Thyroid gland (tissue), 4 donors: Measurements from ENCODE around the gene SMIM11.

Experiments
- POLR2A ChIP-seq, 2 donors: fragments of 450-650 bp; IDR thresholded peaks; one replicate each; pipeline ENCODE4 v1.6.1; 2017; ENCODE audit warnings: antibody characterized with exemption in 2 of 2, mild to moderate bottlenecking in 2 of 2, moderate library complexity in 1 of 2
- TF ChIP-seq, protein P1 (sequence below), 6 experiments: fragments of 200-600 bp in 3 of 6; fragments of 450-650 bp in 3 of 6; sonication (generic) in 3 of 6; IDR thresholded peaks; one replicate each; pipeline ENCODE4 v1.5.1; 2016 to 2019; ENCODE audit warnings: antibody characterized with exemption in 6 of 6, mild to moderate bottlenecking in 2 of 6, inconsistent platforms in 1 of 6, moderate library complexity in 1 of 6

DNA sequence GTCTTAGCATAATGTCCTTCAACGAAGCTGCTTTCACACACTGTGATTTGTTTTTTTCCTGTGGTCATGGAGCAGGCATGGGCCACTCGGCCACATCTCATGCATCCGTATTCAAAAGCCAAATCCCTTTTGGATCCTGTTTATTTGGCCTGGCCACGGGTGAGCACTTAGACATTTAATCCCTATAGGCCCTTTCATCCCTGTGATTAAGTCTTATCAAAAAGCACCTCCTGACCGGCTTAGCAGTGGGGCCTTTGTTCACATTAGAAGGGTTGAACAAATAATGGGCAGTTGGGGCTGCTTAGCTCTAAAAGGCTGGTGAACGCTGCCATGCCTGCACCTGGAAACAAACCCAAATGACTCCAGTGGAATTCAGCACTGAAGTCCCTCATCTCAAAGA is 9.5 kb upstream of the SMIM11 start:
- TF ChIP-seq, protein P1, sequence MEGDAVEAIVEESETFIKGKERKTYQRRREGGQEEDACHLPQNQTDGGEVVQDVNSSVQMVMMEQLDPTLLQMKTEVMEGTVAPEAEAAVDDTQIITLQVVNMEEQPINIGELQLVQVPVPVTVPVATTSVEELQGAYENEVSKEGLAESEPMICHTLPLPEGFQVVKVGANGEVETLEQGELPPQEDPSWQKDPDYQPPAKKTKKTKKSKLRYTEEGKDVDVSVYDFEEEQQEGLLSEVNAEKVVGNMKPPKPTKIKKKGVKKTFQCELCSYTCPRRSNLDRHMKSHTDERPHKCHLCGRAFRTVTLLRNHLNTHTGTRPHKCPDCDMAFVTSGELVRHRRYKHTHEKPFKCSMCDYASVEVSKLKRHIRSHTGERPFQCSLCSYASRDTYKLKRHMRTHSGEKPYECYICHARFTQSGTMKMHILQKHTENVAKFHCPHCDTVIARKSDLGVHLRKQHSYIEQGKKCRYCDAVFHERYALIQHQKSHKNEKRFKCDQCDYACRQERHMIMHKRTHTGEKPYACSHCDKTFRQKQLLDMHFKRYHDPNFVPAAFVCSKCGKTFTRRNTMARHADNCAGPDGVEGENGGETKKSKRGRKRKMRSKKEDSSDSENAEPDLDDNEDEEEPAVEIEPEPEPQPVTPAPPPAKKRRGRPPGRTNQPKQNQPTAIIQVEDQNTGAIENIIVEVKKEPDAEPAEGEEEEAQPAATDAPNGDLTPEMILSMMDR (IDR thresholded peaks at IDR 0.05) = no peak
- TF ChIP-seq POLR2A (IDR thresholded peaks at IDR 0.05) = no peak
